HCT116 (cell line): ENCODE results near the gene LIG1. TPM values are rescaled to one million over a fixed set of nuclear protein-coding genes. Genes with fewer than 3 reads are reported as not detected.

Source experiments
- ATAC-seq: fragments of 200-7000 bp; cut with Tn5 transposase; 2 replicates; pipeline ENCODE4 v1.9.1; 2020; ENCODE audit warnings: mild to moderate bottlenecking, moderate library complexity
- BruUV-seq: library from RNA; stranded (reverse); fragments of 400-500 nt; replicated peaks from 2 replicates; lab custom pipeline; 2021; lab: Mats Ljungman, UMichigan
- CTCF ChIA-PET: fragments of 300-600 bp; sonication (Branson Sonifier 250); formaldehyde crosslinking; loops from one replicate; lab custom pipeline; 2021; ENCODE audit warnings: antibody characterized with exemption; lab: Charles Lee
- POLR2A ChIA-PET: fragments of 300-600, 350-600 bp; sonication (Branson Sonifier 250); formaldehyde crosslinking; loops from one replicate; lab custom pipeline; 2021; ENCODE audit warnings: antibody characterized with exemption; lab: Charles Lee
- RAD21 ChIA-PET, 2 experiments: fragments of 300-600 bp; sonication (Branson Sonifier 250); formaldehyde crosslinking; loops; one replicate each; lab custom pipeline; 2023; ENCODE audit warnings: low total read pairs in 2 of 2; ENCODE audit not compliant: uncharacterized antibody in 2 of 2, unreplicated experiment in 2 of 2, low non-redundant PET in 1 of 2; lab: Charles Lee
- DNase-seq: peaks from one replicate; pipeline ENCODE4 v3.0.0-alpha.2; 2010; ENCODE audit warnings: low read depth, low spot score
- H2AFZ ChIP-seq: fragments of 200-600 bp; shearing (Covaris generic), sonication (generic); 2 replicates; pipeline ENCODE4 v1.6.1; 2017; ENCODE audit warnings: low read depth, mixed run types, mixed read lengths, antibody characterized with exemption, low read length; ENCODE audit not compliant: poor library complexity, severe bottlenecking
- H3K27ac ChIP-seq: 2 replicates; pipeline ENCODE4 v1.5.1; 2012; ENCODE audit warnings: low read depth, low read length
- H3K27me3 ChIP-seq: fragments of 200-600 bp; sonication (generic); 2 replicates; pipeline ENCODE4 v1.6.1; 2016; ENCODE audit warnings: mixed run types, low read length, mixed read lengths; ENCODE audit not compliant: insufficient read depth
- H3K36me3 ChIP-seq, 2 experiments: fragments of 200-500 bp in 1 of 2; fragments of 200-600 bp in 1 of 2; sonication (Bioruptor generic) in 1 of 2; sonication (generic) in 1 of 2; 2 replicates each; pipeline versions ENCODE4 v1.5.1 to v1.6.1; 2014 to 2016; ENCODE audit warnings: low read length in 2 of 2, inconsistent platforms in 1 of 2, mixed read lengths in 1 of 2, mixed run types in 1 of 2; ENCODE audit not compliant: insufficient read depth in 2 of 2, control insufficient read depth in 1 of 2
- H3K4me1 ChIP-seq, 2 experiments: fragments of 200-600 bp in 1 of 2; sonication (generic) in 1 of 2; 2 replicates each; pipeline versions ENCODE4 v1.5.1 to v1.6.1; 2012 to 2017; ENCODE audit warnings: low read length in 2 of 2, inconsistent platforms in 1 of 2, mild to moderate bottlenecking in 1 of 2, mixed read lengths in 1 of 2, mixed run types in 1 of 2, moderate library complexity in 1 of 2; ENCODE audit not compliant: insufficient read depth in 2 of 2, control insufficient read depth in 1 of 2
- H3K4me2 ChIP-seq: fragments of 200-600 bp; sonication (generic); 2 replicates; pipeline ENCODE4 v1.6.1; 2017; ENCODE audit warnings: mixed run types, low read length, mixed read lengths
- H3K4me3 ChIP-seq, 2 experiments: fragments of 200-600 bp in 1 of 2; sonication (generic) in 1 of 2; replicated peaks in 1 of 2; 2 replicates each; pipeline ENCODE4 v1.5.1; 2011 to 2016; ENCODE audit warnings: low read length in 2 of 2, control low read depth in 1 of 2, low read depth in 1 of 2, mild to moderate bottlenecking in 1 of 2, mixed read lengths in 1 of 2, mixed run types in 1 of 2
- H3K79me2 ChIP-seq: fragments of 200-600 bp; sonication (generic); 2 replicates; pipeline ENCODE4 v1.6.1; 2017; ENCODE audit warnings: mild to moderate bottlenecking, mixed run types, low read length, moderate library complexity, mixed read lengths; ENCODE audit not compliant: insufficient read depth
- H3K9ac ChIP-seq: fragments of 200-600 bp; sonication (generic); 2 replicates; pipeline ENCODE4 v1.6.1; 2016; ENCODE audit warnings: low read length, mixed read lengths
- H3K9me2 ChIP-seq: fragments of 200-600 bp; sonication (generic), shearing (Covaris generic); 2 replicates; pipeline ENCODE4 v1.6.1; 2017; ENCODE audit warnings: mixed run types, mild to moderate bottlenecking, moderate library complexity; ENCODE audit not compliant: insufficient read depth
- H3K9me3 ChIP-seq, 2 experiments: fragments of 200-500 bp in 1 of 2; fragments of 200-600 bp in 1 of 2; sonication (Bioruptor generic) in 1 of 2; sonication (generic) in 1 of 2; 2 replicates each; pipeline ENCODE4 v1.6.1; 2014 to 2017; ENCODE audit warnings: low read length in 2 of 2, mixed read lengths in 2 of 2, inconsistent platforms in 1 of 2, low read depth in 1 of 2, mild to moderate bottlenecking in 1 of 2, mixed run types in 1 of 2, moderate library complexity in 1 of 2; ENCODE audit not compliant: control insufficient read depth in 1 of 2, insufficient read depth in 1 of 2
- H4K20me1 ChIP-seq: fragments of 200-600 bp; sonication (generic), shearing (Covaris generic); 2 replicates; pipeline ENCODE4 v1.6.1; 2017; ENCODE audit warnings: mixed run types, mild to moderate bottlenecking, moderate library complexity; ENCODE audit not compliant: insufficient read depth
- ATF3 ChIP-seq: IDR thresholded peaks from 2 replicates; pipeline ENCODE4 v1.6.1; 2012
- CBX3 ChIP-seq: IDR thresholded peaks from 2 replicates; pipeline ENCODE4 v1.6.1; 2012; ENCODE audit warnings: low read depth
- CEBPB ChIP-seq: IDR thresholded peaks from 2 replicates; pipeline ENCODE4 v1.6.1; 2012; ENCODE audit warnings: low read depth
- CTCF ChIP-seq, 3 experiments: fragments of 200-600 bp in 1 of 3; sonication (generic) in 1 of 3; IDR thresholded peaks in 2 of 3; conservative IDR thresholded peaks in 1 of 3; 2 replicates each; pipeline ENCODE4 v1.5.1; 2012 to 2017; ENCODE audit warnings: low read depth in 2 of 3, low read length in 2 of 3, antibody characterized with exemption in 1 of 3, borderline replicate concordance in 1 of 3, control low read depth in 1 of 3, mild to moderate bottlenecking in 1 of 3, mixed read lengths in 1 of 3, mixed run types in 1 of 3, moderate library complexity in 1 of 3; ENCODE audit not compliant: insufficient read depth in 1 of 3
- EGR1 ChIP-seq: IDR thresholded peaks from 2 replicates; pipeline ENCODE4 v1.6.1; 2012; ENCODE audit warnings: low read depth
- EZH2 ChIP-seq: fragments of 200-600 bp; sonication (generic); IDR thresholded peaks from 2 replicates; pipeline ENCODE4 v1.6.1; 2017; ENCODE audit warnings: antibody characterized with exemption, mixed run types
- JUND ChIP-seq: IDR thresholded peaks from 2 replicates; pipeline ENCODE4 v1.6.1; 2012
- POLR2AphosphoS5 ChIP-seq: IDR thresholded peaks from 2 replicates; pipeline ENCODE4 v1.6.1; 2011; ENCODE audit warnings: mild to moderate bottlenecking, low read depth, low read length, moderate library complexity
- RAD21 ChIP-seq: IDR thresholded peaks from 2 replicates; pipeline ENCODE4 v1.6.1; 2012; ENCODE audit warnings: low read depth, mild to moderate bottlenecking
- REST ChIP-seq: IDR thresholded peaks from 2 replicates; pipeline ENCODE4 v1.6.1; 2012; ENCODE audit warnings: low read depth
- SIN3A ChIP-seq: IDR thresholded peaks from 2 replicates; pipeline ENCODE4 v1.6.1; 2012; ENCODE audit warnings: low read depth
- SP1 ChIP-seq: IDR thresholded peaks from 2 replicates; pipeline ENCODE4 v1.6.1; 2012; ENCODE audit warnings: low read depth
- TCF7L2 ChIP-seq: IDR thresholded peaks from 2 replicates; pipeline ENCODE4 v1.7.0; 2011; ENCODE audit warnings: borderline replicate concordance, inconsistent platforms; ENCODE audit not compliant: insufficient read depth, insufficient read length; ENCODE audit errors: extremely low read depth
- YY1 ChIP-seq: IDR thresholded peaks from 2 replicates; pipeline ENCODE4 v1.6.1; 2011; ENCODE audit warnings: low read length, low read depth, moderate library complexity, mild to moderate bottlenecking; ENCODE audit not compliant: insufficient replicate concordance; ENCODE audit errors: extremely low read depth
- ZFX ChIP-seq: fragments of 450-650 bp; IDR thresholded peaks from 2 replicates; pipeline ENCODE4 v1.6.1; 2017
- ZNF274 ChIP-seq: fragments of 200-500 bp; sonication (Bioruptor generic); IDR thresholded peaks from 2 replicates; pipeline ENCODE4 v1.6.1; 2014; ENCODE audit warnings: mild to moderate bottlenecking, low read depth, low read length, inconsistent platforms
- intact Hi-C: fragments of 100-400 bp; cut with micrococcal nuclease; formaldehyde crosslinking; loops from 2 replicates; pipeline ENCODE4 v1.10.0; 2022
- total RNA-seq: library from RNA; stranded (reverse); gene quantifications from one replicate; pipeline ENCODE4 v1.2.1, GENCODE V29; 2021; ENCODE audit not compliant: unreplicated experiment

LIG1 gene
- total RNA-seq, 1 experiment from 2014 or later, result 122 TPM

- Histone ChIP-seq H3K79me2 (peaks cover 10% of the 10 kb centered on the region), H3K27ac (no peak overlapping the region)
- no peak for TF ChIP-seq CBX3
- TF ChIP-seq ATF3, result no peak
- no peak for TF ChIP-seq CTCF (IDR thresholded peaks at IDR 0.05 in 2 of 3, conservative IDR thresholded peaks at IDR 0.05 in 1 of 3; ENCODE audit: borderline replicate concordance in 1 of 3, insufficient read depth in 1 of 3, low read depth in 2 of 3, low read length in 2 of 3)
- TF ChIP-seq, all 23 proteins: peak for 0
- Histone ChIP-seq H2AFZ (no peak overlapping the region), H3K27me3 (no peaks in the 10 kb centered on the region), H3K9me2 (no peaks in the 10 kb centered on the region), H3K36me3 (peaks cover 8 to 28% of the 10 kb centered on the region in 2 experiments; a peak in 3 of 4 replicates), H3K4me3 (no peak overlapping the region), H3K9ac (no peak overlapping the region), H4K20me1 (no peaks in the 10 kb centered on the region), H3K4me2 (no peak overlapping the region), H3K4me1 (peaks cover 4 to 6% of the 10 kb centered on the region in 2 experiments; a peak in 3 of 4 replicates), H3K9me3 (peaks cover 0 to 2% of the 10 kb centered on the region in 2 experiments; a peak in 1 of 4 replicates)
- ChIA-PET RAD21 (interaction anchor here in 1 of 2 experiments (0.7 kb wide), 1 partner anchor 14 kb away, joined by 5 read pairs; no protein-coding TSS in a partner anchor), POLR2A (no interaction called here), CTCF (no interaction called here)
- DNase-seq, result no peak
- ATAC-seq, result no peak
- intact Hi-C loops, result no loop called here
- no TSS peak for BruUV-seq
Measured at GRCh38 chr19:48176226-48176625, 6.1 kb upstream of the LIG1 start.

- ChIA-PET POLR2A (no interaction called here), RAD21 (no interaction called here), CTCF (no interaction called here)
- DNase-seq (no peak), ATAC-seq (no peak)
- no peak overlapping the region for H3K4me2 ChIP-seq
- H3K9ac ChIP-seq, result no peak overlapping the region
- H3K27ac ChIP-seq, result no peak overlapping the region
- peaks cover 16% of the 10 kb centered on the region for H3K79me2 ChIP-seq
- no peaks in the 10 kb centered on the region for H3K9me2 ChIP-seq
- peaks cover 4 to 9% of the 10 kb centered on the region in 2 experiments; a peak in 3 of 4 replicates for H3K4me1 ChIP-seq
- no peak overlapping the region for H3K4me3 ChIP-seq
- H2AFZ ChIP-seq, result no peak overlapping the region
- peaks cover 0 to 2% of the 10 kb centered on the region in 2 experiments; a peak in 1 of 4 replicates for H3K9me3 ChIP-seq
- no peaks in the 10 kb centered on the region for H4K20me1 ChIP-seq
- no peaks in the 10 kb centered on the region for H3K27me3 ChIP-seq
- intact Hi-C loops, result no loop called here
- no TSS peak for BruUV-seq
- peaks cover 8 to 28% of the 10 kb centered on the region in 2 experiments; a peak in 3 of 4 replicates for H3K36me3 ChIP-seq
- TF ChIP-seq SP1, result no peak
- TF ChIP-seq EGR1, result no peak
- no peak for TF ChIP-seq YY1
- TF ChIP-seq CEBPB, result no peak
- TF ChIP-seq RAD21, result no peak
- no peak for TF ChIP-seq ZNF274
- TF ChIP-seq EZH2, result no peak
- TF ChIP-seq CBX3, result no peak
- TF ChIP-seq ZFX, result no peak
- TF ChIP-seq JUND, result no peak
- TF ChIP-seq SIN3A, result no peak
- TF ChIP-seq REST, result no peak
- no peak for TF ChIP-seq TCF7L2
- no peak for TF ChIP-seq POLR2AphosphoS5
Measured at GRCh38 chr19:48175578-48175977, 5.4 kb upstream of the LIG1 start.
